H1 (cell line): Measurements from ENCODE around the gene SPRED1. TPM values are rescaled to one million over a fixed set of nuclear protein-coding genes. Genes with fewer than 3 reads are reported as not detected.

Source experiments
- CTCF ChIA-PET: fragments of 300-600 bp; sonication (Branson Sonifier 250); formaldehyde crosslinking; loops from one replicate; lab custom pipeline; 2021; ENCODE audit not compliant: partially characterized antibody; lab: Charles Lee
- POLR2A ChIA-PET: fragments of 300-600 bp; sonication (Branson Sonifier 250); formaldehyde crosslinking; loops from one replicate; lab custom pipeline; 2021; ENCODE audit warnings: inconsistent platforms; ENCODE audit not compliant: partially characterized antibody; lab: Charles Lee
- DNase-seq, 2 experiments: peaks; one replicate each; pipeline versions ENCODE4 v3.0.0 to v3.0.0-alpha.2; 2010 to 2022; ENCODE audit warnings: low spot score in 2 of 2, low read depth in 1 of 2, mixed read lengths in 1 of 2
- FAIRE-seq: peaks from 2 replicates; lab custom pipeline; 2011; peaks lifted over from hg19 to GRCh38; lab: Jason Lieb, UNC
- H2AFZ ChIP-seq: 2 replicates; pipeline ENCODE4 v1.8.1; 2012; ENCODE audit warnings: low read length, inconsistent platforms
- H2AK5ac ChIP-seq: 2 replicates; pipeline ENCODE4 v1.6.1; 2013; ENCODE audit warnings: low read depth, low read length
- H2BK120ac ChIP-seq: replicated peaks from 2 replicates; pipeline ENCODE3; 2013; ENCODE audit warnings: low read depth, low read length, inconsistent platforms
- H2BK12ac ChIP-seq: 2 replicates; pipeline ENCODE4 v1.6.1; 2013; ENCODE audit warnings: low read depth, low read length
- H2BK15ac ChIP-seq: 2 replicates; pipeline ENCODE4 v1.6.1; 2013; ENCODE audit warnings: low read length
- H2BK20ac ChIP-seq: 2 replicates; pipeline ENCODE4 v1.6.1; 2013; ENCODE audit warnings: low read length
- H2BK5ac ChIP-seq: 2 replicates; pipeline ENCODE4 v1.6.1; 2013; ENCODE audit warnings: low read depth, low read length
- H3K14ac ChIP-seq: 2 replicates; pipeline ENCODE4 v1.6.1; 2013; ENCODE audit warnings: inconsistent platforms; ENCODE audit not compliant: insufficient read length
- H3K18ac ChIP-seq: 2 replicates; pipeline ENCODE4 v1.6.1; 2013; ENCODE audit warnings: low read length; ENCODE audit errors: extremely low read depth
- H3K23ac ChIP-seq: 2 replicates; pipeline ENCODE4 v1.6.1; 2013; ENCODE audit warnings: inconsistent platforms; ENCODE audit not compliant: insufficient read length
- H3K23me2 ChIP-seq: 2 replicates; pipeline ENCODE4 v1.6.1; 2013; ENCODE audit warnings: low read depth, low read length
- H3K27ac ChIP-seq: 2 replicates; pipeline ENCODE4 v1.6.1; 2011; ENCODE audit warnings: low read depth, low read length, inconsistent platforms
- H3K27me3 ChIP-seq, 4 experiments: replicated peaks in 1 of 4; 1 replicate in 1 of 4; 2 replicates in 3 of 4; pipeline versions ENCODE4 v1.6.1 to v1.8.1; 2011 to 2013; ENCODE audit warnings: low read length in 3 of 4, mild to moderate bottlenecking in 3 of 4, inconsistent platforms in 2 of 4, mixed read lengths in 2 of 4, moderate library complexity in 1 of 4; ENCODE audit not compliant: control insufficient read depth in 3 of 4, insufficient read depth in 3 of 4; ENCODE audit errors: extremely low read depth in 1 of 4
- H3K36me3 ChIP-seq, 4 experiments: 2 replicates each; pipeline versions ENCODE4 v1.6.1 to v1.8.1; 2011 to 2013; ENCODE audit warnings: mild to moderate bottlenecking in 4 of 4, low read length in 3 of 4, moderate library complexity in 2 of 4, control low read depth in 1 of 4, inconsistent platforms in 1 of 4; ENCODE audit not compliant: insufficient read depth in 4 of 4, control insufficient read depth in 2 of 4
- H3K4ac ChIP-seq: replicated peaks from 2 replicates; pipeline ENCODE3; 2013; ENCODE audit warnings: low read length, low read depth, mixed read lengths, inconsistent platforms; ENCODE audit not compliant: insufficient read length
- H3K4me1 ChIP-seq, 4 experiments: replicated peaks in 1 of 4; 1 replicate in 1 of 4; 2 replicates in 3 of 4; pipeline versions ENCODE4 v1.6.1 to v1.8.1; 2011 to 2013; ENCODE audit warnings: low read length in 3 of 4, inconsistent platforms in 2 of 4, mixed read lengths in 1 of 4; ENCODE audit not compliant: insufficient read depth in 4 of 4, control insufficient read depth in 3 of 4
- H3K4me2 ChIP-seq, 2 experiments: 2 replicates each; pipeline versions ENCODE4 v1.6.1 to v1.8.1; 2011 to 2013; ENCODE audit warnings: low read depth in 2 of 2, low read length in 2 of 2, control low read depth in 1 of 2, inconsistent platforms in 1 of 2, mild to moderate bottlenecking in 1 of 2; ENCODE audit not compliant: insufficient read depth in 1 of 2
- H3K4me3 ChIP-seq, 4 experiments: fragments of 200-600, 300-600 bp in 1 of 4; sonication (generic), shearing (Covaris generic), sonication (Bioruptor Twin) in 1 of 4; 2 replicates each; pipeline versions ENCODE4 v1.5.1 to v1.8.1; 2011 to 2016; ENCODE audit warnings: low read length in 4 of 4, low read depth in 3 of 4, control low read depth in 2 of 4, inconsistent platforms in 2 of 4, mild to moderate bottlenecking in 2 of 4, mixed read lengths in 1 of 4, moderate library complexity in 1 of 4; ENCODE audit not compliant: insufficient read depth in 2 of 4; ENCODE audit errors: extremely low read depth in 1 of 4
- H3K56ac ChIP-seq: replicated peaks from 2 replicates; pipeline ENCODE3; 2013; ENCODE audit warnings: low read depth, mild to moderate bottlenecking, mixed read lengths, low read length, inconsistent platforms; ENCODE audit not compliant: insufficient read length
- H3K79me1 ChIP-seq: 2 replicates; pipeline ENCODE4 v1.6.1; 2013; ENCODE audit warnings: low read depth, low read length, control low read depth
- H3K79me2 ChIP-seq, 2 experiments: 2 replicates each; pipeline versions ENCODE4 v1.6.1 to v1.8.1; 2012 to 2013; ENCODE audit warnings: low read length in 2 of 2, mild to moderate bottlenecking in 2 of 2, inconsistent platforms in 1 of 2; ENCODE audit not compliant: insufficient read depth in 2 of 2, control insufficient read depth in 1 of 2
- H3K9ac ChIP-seq, 4 experiments: replicated peaks in 1 of 4; 1 replicate in 1 of 4; 2 replicates in 3 of 4; pipeline versions ENCODE4 v1.6.1 to v1.8.1; 2011 to 2013; ENCODE audit warnings: low read depth in 3 of 4, low read length in 3 of 4, control low read depth in 2 of 4, mild to moderate bottlenecking in 2 of 4, moderate library complexity in 2 of 4, inconsistent platforms in 1 of 4; ENCODE audit errors: extremely low read depth in 1 of 4
- H3K9me3 ChIP-seq, 2 experiments: 2 replicates each; pipeline versions ENCODE4 v1.6.1 to v1.8.1; 2012 to 2013; ENCODE audit warnings: mild to moderate bottlenecking in 2 of 2, moderate library complexity in 2 of 2, control low read depth in 1 of 2, inconsistent platforms in 1 of 2, low read depth in 1 of 2, low read length in 1 of 2, mixed read lengths in 1 of 2; ENCODE audit not compliant: insufficient read depth in 2 of 2
- H4K20me1 ChIP-seq, 2 experiments: replicated peaks in 1 of 2; 2 replicates each; pipeline versions ENCODE3 to v1.8.1; 2011 to 2013; ENCODE audit warnings: inconsistent platforms in 2 of 2, low read length in 2 of 2, mild to moderate bottlenecking in 1 of 2; ENCODE audit not compliant: insufficient read depth in 2 of 2, control insufficient read depth in 1 of 2
- H4K5ac ChIP-seq: 2 replicates; pipeline ENCODE4 v1.6.1; 2013; ENCODE audit warnings: low read length, low read depth, mixed read lengths, inconsistent platforms; ENCODE audit not compliant: insufficient read length
- H4K8ac ChIP-seq: 2 replicates; pipeline ENCODE4 v1.8.0; 2013; ENCODE audit warnings: mild to moderate bottlenecking, moderate library complexity, low read length, inconsistent platforms; ENCODE audit not compliant: insufficient read depth; ENCODE audit errors: extremely low read depth
- H4K91ac ChIP-seq: replicated peaks from 2 replicates; pipeline ENCODE3; 2013; ENCODE audit warnings: low read length, mixed read lengths, inconsistent platforms; ENCODE audit not compliant: insufficient read length
- ATF3 ChIP-seq: IDR thresholded peaks from 2 replicates; pipeline ENCODE4 v1.6.1; 2011; ENCODE audit warnings: low read depth, mild to moderate bottlenecking, low read length; ENCODE audit not compliant: insufficient read depth
- CTCF ChIP-seq, 3 experiments: IDR thresholded peaks; 1 replicate in 2 of 3; 2 replicates in 1 of 3; pipeline versions ENCODE4 v1.5.1 to v1.6.1; 2011; ENCODE audit warnings: low read length in 3 of 3, mild to moderate bottlenecking in 3 of 3, inconsistent platforms in 2 of 3, low read depth in 1 of 3, moderate library complexity in 1 of 3; ENCODE audit not compliant: insufficient read depth in 1 of 3; ENCODE audit errors: control extremely low read depth in 1 of 3
- EGR1 ChIP-seq: IDR thresholded peaks from 2 replicates; pipeline ENCODE4 v1.6.1; 2011; ENCODE audit warnings: low read depth, low read length, borderline replicate concordance
- GABPA ChIP-seq: IDR thresholded peaks from 2 replicates; pipeline ENCODE4 v1.6.1; 2011; ENCODE audit warnings: mild to moderate bottlenecking, low read length, moderate library complexity, borderline replicate concordance; ENCODE audit not compliant: insufficient read depth
- HDAC6 ChIP-seq: IDR thresholded peaks from one replicate; pipeline ENCODE4 v1.7.1; 2012; ENCODE audit warnings: low read depth, mild to moderate bottlenecking, inconsistent platforms, low read length, moderate library complexity
- MAX ChIP-seq: IDR thresholded peaks from 2 replicates; pipeline ENCODE4 v1.6.1; 2012; ENCODE audit warnings: inconsistent platforms
- RBBP5 ChIP-seq: IDR thresholded peaks from 2 replicates; pipeline ENCODE4 v1.7.1; 2012; ENCODE audit warnings: low read depth, mild to moderate bottlenecking, inconsistent platforms, low read length, moderate library complexity, borderline replicate concordance
- SIX5 ChIP-seq: IDR thresholded peaks from 2 replicates; pipeline ENCODE4 v1.6.1; 2011; ENCODE audit warnings: mild to moderate bottlenecking, low read depth, low read length
- SP4 ChIP-seq: IDR thresholded peaks from 2 replicates; pipeline ENCODE4 v1.6.1; 2012; ENCODE audit warnings: low read length, inconsistent platforms
- TBP ChIP-seq: IDR thresholded peaks from 2 replicates; pipeline ENCODE4 v1.6.1; 2011; ENCODE audit warnings: low read depth, low read length, improper control_type of control experiment
- WGBS, 2 experiments: shearing (Covaris generic) in 1 of 2; methylation state at CpG; one replicate each; pipeline versions ENCODE4 v1.1.6 to v1.1.7; 2013 to 2015; ENCODE audit warnings: low lambda C conversion rate in 2 of 2, mixed read lengths in 2 of 2, inconsistent platforms in 1 of 2, low coverage in 1 of 2, missing lambda C conversion rate in 1 of 2; ENCODE audit not compliant: insufficient replicate concordance in 2 of 2, insufficient coverage in 1 of 2, insufficient read length in 1 of 2; ENCODE audit errors: extremely low coverage in 1 of 2, missing lambda C conversion rate in 1 of 2; 5-methylcytosine and 5-hydroxymethylcytosine counted together
- polyA plus RNA-seq, 7 experiments: library from polyadenylated mRNA; depleted of rRNA in 3 of 7; stranded (reverse) in 5 of 7; unstranded in 2 of 7; fragments of >200 nt in 5 of 7; fragments of 200-250 nt in 2 of 7; gene quantifications; 1 replicate in 5 of 7; 2 replicates in 1 of 7; 4 replicates in 1 of 7; pipeline versions ENCODE4 v1.2.1 to v1.2.3, GENCODE V29; 2011 to 2013; ENCODE audit warnings: missing spikeins in 2 of 7, mixed read lengths in 2 of 7
- total RNA-seq: library from RNA; stranded (reverse); fragmentation: NEBNext Ultra II Directional; extraction: Animal tissue kit (Norgen Biotek cat#: 25700); gene quantifications from 2 replicates; pipeline ENCODE4 v1.2.1, GENCODE V29; 2021

SPRED1 gene
- total and polyA plus RNA-seq, 2 of the 8 experiments (the other 6 are each of a cell fraction or from before 2014, with no cell fraction given), result 5.5 to 30.3 TPM

- no peak overlapping the region for H3K14ac ChIP-seq
- no peak overlapping the region for H3K56ac ChIP-seq
- H3K27me3 ChIP-seq, result no peaks in the 10 kb centered on the region
- ChIA-PET CTCF (interaction anchor here (0.9 kb wide), 1 partner anchor 11 kb away, joined by 4 read pairs; no protein-coding TSS in a partner anchor), POLR2A (no interaction called here)
- H4K20me1 ChIP-seq, result peaks cover 5 to 10% of the 10 kb centered on the region in 2 experiments
- H3K9me3 ChIP-seq, result no peaks in the 10 kb centered on the region
- no peak overlapping the region for H3K4ac ChIP-seq
- no peaks in the 10 kb centered on the region; the same call in 1 of the 2 replicates for H3K23me2 ChIP-seq
- no peak overlapping the region for H2BK20ac ChIP-seq
- H3K4me3 ChIP-seq, result no peak overlapping the region
- no peak overlapping the region for H3K27ac ChIP-seq
- no peak overlapping the region for H2AFZ ChIP-seq
- no peak overlapping the region for H2BK5ac ChIP-seq
- H3K4me2 ChIP-seq, result no peak overlapping the region
- H3K79me2 ChIP-seq, result peaks cover 0 to 93% of the 10 kb centered on the region in 2 experiments; a peak in 2 of 4 replicates
- no peak overlapping the region for H2AK5ac ChIP-seq
- H3K18ac ChIP-seq, result no peak overlapping the region
- no peak overlapping the region for H2BK12ac ChIP-seq
- no peak for DNase-seq
- no peak overlapping the region for H2BK15ac ChIP-seq
- H4K91ac ChIP-seq, result no peak overlapping the region
- H4K5ac ChIP-seq, result no peak overlapping the region
- no peak overlapping the region for H4K8ac ChIP-seq
- WGBS, 2 experiments, result 94% methylated on average over 3 of the region's 3 CpGs; no CpG with 5 or more reads in 1 of the 2 experiments
- H2BK120ac ChIP-seq, result no peak overlapping the region
- H3K23ac ChIP-seq, result no peak overlapping the region
- H3K4me1 ChIP-seq, result no peaks in the 10 kb centered on the region
- no peak for FAIRE-seq
- H3K36me3 ChIP-seq, result peaks cover 0 to 3% (median 1%) of the 10 kb centered on the region in 4 experiments; a peak in 3 of 8 replicates
- no peak overlapping the region for H3K9ac ChIP-seq
- no peaks in the 10 kb centered on the region for H3K79me1 ChIP-seq
- TF ChIP-seq ATF3 (no peak), SP4 (no peak), EGR1 (no peak), SIX5 (no peak), GABPA (no peak), HDAC6 (no peak), RBBP5 (no peak), TBP (no peak), CTCF (IDR thresholded peaks at IDR 0.05; ENCODE audit: control extremely low read depth in 1 of 3, insufficient read depth in 1 of 3, low read depth in 1 of 3, low read length in 3 of 3) (no peak), MAX (no peak)
Observed at GRCh38 chr15:38308797-38309196, 56.2 kb downstream of the SPRED1 start.
